WTC11 (cell line): Measurements from ENCODE around the gene GOLT1B.

Experiments
- ATF1 ChIP-seq: sonication (generic); formaldehyde crosslinking; IDR thresholded peaks from 2 replicates; pipeline ENCODE4 v1.8.1; 2023; ENCODE audit warnings: mild to moderate bottlenecking, moderate library complexity, missing genetic modification reagents
- CREM ChIP-seq: sonication (generic); formaldehyde crosslinking; IDR thresholded peaks from 2 replicates; pipeline ENCODE4 v1.8.1; 2022; ENCODE audit warnings: mild to moderate bottlenecking, missing genetic modification reagents, moderate library complexity
- HMGA2 ChIP-seq: fragments of 250-450 bp; sonication (Bioruptor Pico); IDR thresholded peaks from 2 replicates; pipeline ENCODE4 v1.4.0; 2021; ENCODE audit warnings: mild to moderate bottlenecking, moderate library complexity
- MYBL2 ChIP-seq: sonication (generic); formaldehyde crosslinking; IDR thresholded peaks from 2 replicates; pipeline ENCODE4 v1.8.1; 2023; ENCODE audit warnings: mild to moderate bottlenecking, moderate library complexity, missing genetic modification reagents
- ZNF121 ChIP-seq: sonication (generic); formaldehyde crosslinking; IDR thresholded peaks from 2 replicates; pipeline ENCODE4 v1.8.0; 2023; ENCODE audit warnings: missing genetic modification reagents
- ZNF263 ChIP-seq: sonication (generic); formaldehyde crosslinking; IDR thresholded peaks from 2 replicates; pipeline ENCODE4 v1.8.1; 2022; ENCODE audit warnings: low read depth, mild to moderate bottlenecking, moderate library complexity, missing genetic modification reagents
- ZNF317 ChIP-seq: sonication (generic); formaldehyde crosslinking; IDR thresholded peaks from 2 replicates; pipeline ENCODE4 v1.8.1; 2023; ENCODE audit warnings: low read depth, mild to moderate bottlenecking, moderate library complexity, missing genetic modification reagents, borderline replicate concordance
- TF ChIP-seq, protein P1 (sequence below): fragments of 200-600 bp; IDR thresholded peaks from 2 replicates; pipeline ENCODE4 v1.8.0; 2022; ENCODE audit warnings: antibody characterized with exemption
- TF ChIP-seq, protein P2 (sequence below): sonication (generic); formaldehyde crosslinking; IDR thresholded peaks from 2 replicates; pipeline ENCODE4 v1.8.1; 2022; ENCODE audit warnings: low read depth, missing genetic modification reagents, borderline replicate concordance
- TF ChIP-seq, protein P3 (sequence below): fragments of 250-450 bp; sonication (Bioruptor Pico); IDR thresholded peaks from 2 replicates; pipeline ENCODE4 v1.9.0; 2021; ENCODE audit warnings: mild to moderate bottlenecking
- TF ChIP-seq, protein P4 (sequence below): sonication (generic); formaldehyde crosslinking; IDR thresholded peaks from 2 replicates; pipeline ENCODE4 v1.8.1; 2023; ENCODE audit warnings: mild to moderate bottlenecking, missing genetic modification reagents
- TF ChIP-seq, protein P5 (sequence below): sonication (generic); formaldehyde crosslinking; IDR thresholded peaks from 2 replicates; pipeline ENCODE4 v1.8.0; 2022; ENCODE audit warnings: mild to moderate bottlenecking, missing genetic modification reagents
- TF ChIP-seq, protein P6 (sequence below): sonication (generic); formaldehyde crosslinking; IDR thresholded peaks from 2 replicates; pipeline ENCODE4 v1.8.0; 2022; ENCODE audit warnings: missing genetic modification reagents

DNA sequence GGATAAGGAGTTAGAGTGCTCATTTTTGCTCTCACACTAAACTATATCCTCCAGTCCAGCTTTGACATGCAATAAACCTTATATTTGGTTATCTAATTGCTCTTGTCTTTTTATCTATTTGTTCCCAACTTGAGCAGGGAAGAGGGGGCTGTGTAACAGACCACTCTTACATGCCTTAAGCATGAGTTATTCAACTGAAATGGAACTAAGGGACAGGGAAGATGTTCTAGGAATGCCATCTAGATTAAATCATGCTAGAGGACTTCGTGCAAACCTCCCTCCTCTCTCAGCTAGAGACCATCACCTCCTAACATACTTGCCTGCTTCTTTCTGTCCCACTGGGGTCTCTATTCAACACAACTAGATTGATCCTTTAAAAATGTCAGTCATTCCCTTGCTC lies 45.1 kb downstream of the GOLT1B start:
- no peak for TF ChIP-seq CREM (CRISPR knock-in tag)
- TF ChIP-seq, protein P1, sequence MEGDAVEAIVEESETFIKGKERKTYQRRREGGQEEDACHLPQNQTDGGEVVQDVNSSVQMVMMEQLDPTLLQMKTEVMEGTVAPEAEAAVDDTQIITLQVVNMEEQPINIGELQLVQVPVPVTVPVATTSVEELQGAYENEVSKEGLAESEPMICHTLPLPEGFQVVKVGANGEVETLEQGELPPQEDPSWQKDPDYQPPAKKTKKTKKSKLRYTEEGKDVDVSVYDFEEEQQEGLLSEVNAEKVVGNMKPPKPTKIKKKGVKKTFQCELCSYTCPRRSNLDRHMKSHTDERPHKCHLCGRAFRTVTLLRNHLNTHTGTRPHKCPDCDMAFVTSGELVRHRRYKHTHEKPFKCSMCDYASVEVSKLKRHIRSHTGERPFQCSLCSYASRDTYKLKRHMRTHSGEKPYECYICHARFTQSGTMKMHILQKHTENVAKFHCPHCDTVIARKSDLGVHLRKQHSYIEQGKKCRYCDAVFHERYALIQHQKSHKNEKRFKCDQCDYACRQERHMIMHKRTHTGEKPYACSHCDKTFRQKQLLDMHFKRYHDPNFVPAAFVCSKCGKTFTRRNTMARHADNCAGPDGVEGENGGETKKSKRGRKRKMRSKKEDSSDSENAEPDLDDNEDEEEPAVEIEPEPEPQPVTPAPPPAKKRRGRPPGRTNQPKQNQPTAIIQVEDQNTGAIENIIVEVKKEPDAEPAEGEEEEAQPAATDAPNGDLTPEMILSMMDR: no peak
- TF ChIP-seq, protein P2, sequence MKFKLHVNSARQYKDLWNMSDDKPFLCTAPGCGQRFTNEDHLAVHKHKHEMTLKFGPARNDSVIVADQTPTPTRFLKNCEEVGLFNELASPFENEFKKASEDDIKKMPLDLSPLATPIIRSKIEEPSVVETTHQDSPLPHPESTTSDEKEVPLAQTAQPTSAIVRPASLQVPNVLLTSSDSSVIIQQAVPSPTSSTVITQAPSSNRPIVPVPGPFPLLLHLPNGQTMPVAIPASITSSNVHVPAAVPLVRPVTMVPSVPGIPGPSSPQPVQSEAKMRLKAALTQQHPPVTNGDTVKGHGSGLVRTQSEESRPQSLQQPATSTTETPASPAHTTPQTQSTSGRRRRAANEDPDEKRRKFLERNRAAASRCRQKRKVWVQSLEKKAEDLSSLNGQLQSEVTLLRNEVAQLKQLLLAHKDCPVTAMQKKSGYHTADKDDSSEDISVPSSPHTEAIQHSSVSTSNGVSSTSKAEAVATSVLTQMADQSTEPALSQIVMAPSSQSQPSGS (CRISPR knock-in tag): no peak
- TF ChIP-seq, protein P3, sequence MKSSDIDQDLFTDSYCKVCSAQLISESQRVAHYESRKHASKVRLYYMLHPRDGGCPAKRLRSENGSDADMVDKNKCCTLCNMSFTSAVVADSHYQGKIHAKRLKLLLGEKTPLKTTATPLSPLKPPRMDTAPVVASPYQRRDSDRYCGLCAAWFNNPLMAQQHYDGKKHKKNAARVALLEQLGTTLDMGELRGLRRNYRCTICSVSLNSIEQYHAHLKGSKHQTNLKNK (CRISPR knock-in tag): no peak
- no peak for TF ChIP-seq ATF1
- TF ChIP-seq, protein P4, sequence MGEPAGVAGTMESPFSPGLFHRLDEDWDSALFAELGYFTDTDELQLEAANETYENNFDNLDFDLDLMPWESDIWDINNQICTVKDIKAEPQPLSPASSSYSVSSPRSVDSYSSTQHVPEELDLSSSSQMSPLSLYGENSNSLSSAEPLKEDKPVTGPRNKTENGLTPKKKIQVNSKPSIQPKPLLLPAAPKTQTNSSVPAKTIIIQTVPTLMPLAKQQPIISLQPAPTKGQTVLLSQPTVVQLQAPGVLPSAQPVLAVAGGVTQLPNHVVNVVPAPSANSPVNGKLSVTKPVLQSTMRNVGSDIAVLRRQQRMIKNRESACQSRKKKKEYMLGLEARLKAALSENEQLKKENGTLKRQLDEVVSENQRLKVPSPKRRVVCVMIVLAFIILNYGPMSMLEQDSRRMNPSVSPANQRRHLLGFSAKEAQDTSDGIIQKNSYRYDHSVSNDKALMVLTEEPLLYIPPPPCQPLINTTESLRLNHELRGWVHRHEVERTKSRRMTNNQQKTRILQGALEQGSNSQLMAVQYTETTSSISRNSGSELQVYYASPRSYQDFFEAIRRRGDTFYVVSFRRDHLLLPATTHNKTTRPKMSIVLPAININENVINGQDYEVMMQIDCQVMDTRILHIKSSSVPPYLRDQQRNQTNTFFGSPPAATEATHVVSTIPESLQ (CRISPR knock-in tag): no peak
- TF ChIP-seq ZNF121 (CRISPR knock-in tag): no peak
- TF ChIP-seq ZNF263 (CRISPR knock-in tag): no peak
- TF ChIP-seq MYBL2 (CRISPR knock-in tag): no peak
- TF ChIP-seq HMGA2 (CRISPR knock-in tag): no peak
- TF ChIP-seq, protein P5, sequence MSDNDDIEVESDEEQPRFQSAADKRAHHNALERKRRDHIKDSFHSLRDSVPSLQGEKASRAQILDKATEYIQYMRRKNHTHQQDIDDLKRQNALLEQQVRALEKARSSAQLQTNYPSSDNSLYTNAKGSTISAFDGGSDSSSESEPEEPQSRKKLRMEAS (CRISPR knock-in tag): no peak
- TF ChIP-seq ZNF317 (CRISPR knock-in tag): no peak
- TF ChIP-seq, protein P6, sequence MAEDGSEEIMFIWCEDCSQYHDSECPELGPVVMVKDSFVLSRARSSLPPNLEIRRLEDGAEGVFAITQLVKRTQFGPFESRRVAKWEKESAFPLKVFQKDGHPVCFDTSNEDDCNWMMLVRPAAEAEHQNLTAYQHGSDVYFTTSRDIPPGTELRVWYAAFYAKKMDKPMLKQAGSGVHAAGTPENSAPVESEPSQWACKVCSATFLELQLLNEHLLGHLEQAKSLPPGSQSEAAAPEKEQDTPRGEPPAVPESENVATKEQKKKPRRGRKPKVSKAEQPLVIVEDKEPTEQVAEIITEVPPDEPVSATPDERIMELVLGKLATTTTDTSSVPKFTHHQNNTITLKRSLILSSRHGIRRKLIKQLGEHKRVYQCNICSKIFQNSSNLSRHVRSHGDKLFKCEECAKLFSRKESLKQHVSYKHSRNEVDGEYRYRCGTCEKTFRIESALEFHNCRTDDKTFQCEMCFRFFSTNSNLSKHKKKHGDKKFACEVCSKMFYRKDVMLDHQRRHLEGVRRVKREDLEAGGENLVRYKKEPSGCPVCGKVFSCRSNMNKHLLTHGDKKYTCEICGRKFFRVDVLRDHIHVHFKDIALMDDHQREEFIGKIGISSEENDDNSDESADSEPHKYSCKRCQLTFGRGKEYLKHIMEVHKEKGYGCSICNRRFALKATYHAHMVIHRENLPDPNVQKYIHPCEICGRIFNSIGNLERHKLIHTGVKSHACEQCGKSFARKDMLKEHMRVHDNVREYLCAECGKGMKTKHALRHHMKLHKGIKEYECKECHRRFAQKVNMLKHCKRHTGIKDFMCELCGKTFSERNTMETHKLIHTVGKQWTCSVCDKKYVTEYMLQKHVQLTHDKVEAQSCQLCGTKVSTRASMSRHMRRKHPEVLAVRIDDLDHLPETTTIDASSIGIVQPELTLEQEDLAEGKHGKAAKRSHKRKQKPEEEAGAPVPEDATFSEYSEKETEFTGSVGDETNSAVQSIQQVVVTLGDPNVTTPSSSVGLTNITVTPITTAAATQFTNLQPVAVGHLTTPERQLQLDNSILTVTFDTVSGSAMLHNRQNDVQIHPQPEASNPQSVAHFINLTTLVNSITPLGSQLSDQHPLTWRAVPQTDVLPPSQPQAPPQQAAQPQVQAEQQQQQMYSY (CRISPR knock-in tag): no peak
